GM23248 (cell line): Measurements from ENCODE around the gene GAS2L1. TPM values are rescaled to one million over a fixed set of nuclear protein-coding genes. Genes with fewer than 3 reads are reported as not detected.

Experiments
- DNase-seq: peaks from one replicate; pipeline ENCODE4 v3.0.0-alpha.2; 2015
- H2AFZ ChIP-seq: fragments of 200-600 bp; sonication (generic); 2 replicates; pipeline ENCODE4 v1.6.1; 2016; ENCODE audit warnings: antibody characterized with exemption
- H3F3A ChIP-seq: fragments of 200-600 bp; sonication (generic); 2 replicates; pipeline ENCODE4 v1.6.1; 2016; ENCODE audit warnings: mild to moderate bottlenecking, antibody characterized with exemption, mixed run types; ENCODE audit not compliant: insufficient read depth
- H3K27ac ChIP-seq: fragments of 200-600 bp; sonication (generic); 2 replicates; pipeline ENCODE4 v1.5.1; 2016; ENCODE audit warnings: mild to moderate bottlenecking
- H3K27me3 ChIP-seq: fragments of 200-600 bp; sonication (generic); replicated peaks from 2 replicates; pipeline ENCODE4 v1.6.1; 2016; ENCODE audit warnings: mild to moderate bottlenecking; ENCODE audit not compliant: insufficient read depth
- H3K36me3 ChIP-seq: fragments of 200-600 bp; sonication (generic); 2 replicates; pipeline ENCODE4 v1.6.1; 2016; ENCODE audit warnings: low read depth, mild to moderate bottlenecking
- H3K4me1 ChIP-seq: fragments of 200-600 bp; sonication (generic); 2 replicates; pipeline ENCODE4 v1.6.1; 2016; ENCODE audit warnings: mild to moderate bottlenecking; ENCODE audit not compliant: insufficient read depth
- H3K4me2 ChIP-seq: fragments of 200-600 bp; sonication (generic); one replicate; pipeline ENCODE4 v1.6.1; 2016; ENCODE audit warnings: mild to moderate bottlenecking; ENCODE audit not compliant: unreplicated experiment
- H3K4me3 ChIP-seq: fragments of 200-600 bp; sonication (generic); 2 replicates; pipeline ENCODE4 v1.5.1; 2016; ENCODE audit warnings: mild to moderate bottlenecking
- H3K79me2 ChIP-seq: fragments of 200-600 bp; sonication (generic); 2 replicates; pipeline ENCODE4 v1.6.1; 2016; ENCODE audit warnings: mild to moderate bottlenecking; ENCODE audit not compliant: insufficient read depth
- H3K9ac ChIP-seq: fragments of 200-600 bp; sonication (generic); 2 replicates; pipeline ENCODE4 v1.6.1; 2016; ENCODE audit warnings: mild to moderate bottlenecking
- H3K9me2 ChIP-seq: fragments of 200-600 bp; sonication (generic); 2 replicates; pipeline ENCODE4 v1.6.1; 2016; ENCODE audit warnings: mixed run types, mild to moderate bottlenecking, moderate library complexity; ENCODE audit not compliant: insufficient read depth
- H3K9me3 ChIP-seq: fragments of 200-600 bp; sonication (generic); one replicate; pipeline ENCODE4 v1.6.1; 2017; ENCODE audit warnings: low read depth
- H4K20me1 ChIP-seq: fragments of 200-600 bp; sonication (generic); 2 replicates; pipeline ENCODE4 v1.6.0; 2016; ENCODE audit not compliant: insufficient read depth
- EZH2 ChIP-seq: fragments of 200-600 bp; sonication (generic); IDR thresholded peaks from 2 replicates; pipeline ENCODE4 v1.6.1; 2018; ENCODE audit warnings: antibody characterized with exemption, mild to moderate bottlenecking; ENCODE audit not compliant: insufficient read depth, poor library complexity, severe bottlenecking
- EZH2phosphoT487 ChIP-seq: fragments of 200-600 bp; sonication (generic); IDR thresholded peaks from 2 replicates; pipeline ENCODE4 v1.6.1; 2018; ENCODE audit warnings: antibody characterized with exemption, moderate library complexity, mild to moderate bottlenecking, low read depth; ENCODE audit not compliant: insufficient read depth
- WGBS, 2 experiments: methylation state at CpG; one replicate each; pipeline ENCODE4 v1.1.6; 2015 to 2017; ENCODE audit warnings: low lambda C conversion rate in 2 of 2, low coverage in 1 of 2; ENCODE audit errors: missing lambda C conversion rate in 2 of 2; 5-methylcytosine and 5-hydroxymethylcytosine counted together
- in situ Hi-C: fragments of 300-500 bp; cut with MboI; formaldehyde crosslinking; loops from 2 replicates; pipeline ENCODE4 v1.15.0; 2020
- polyA plus RNA-seq: library from polyadenylated mRNA; unstranded; fragments of >200 nt; fragmentation: Nextera tagmentation; extraction: Ambion mirVana; gene quantifications from 2 replicates; pipeline ENCODE4 v1.2.1, GENCODE V29; 2016
- total RNA-seq: library from RNA; depleted of rRNA; stranded (reverse); fragments of >200 nt; shearing (Covaris generic); gene quantifications from 2 replicates; pipeline ENCODE4 v1.2.3, GENCODE V29; 2014

The GAS2L1 gene
- total and polyA plus RNA-seq, 2 experiments from 2014 or later: 21.2 to 23.7 TPM

GRCh38 chr22:29260031-29260560 is 46.4 kb upstream of the GAS2L1 start:
- DNase-seq: no peak
- Histone ChIP-seq H3K4me1 (no peaks in the 10 kb centered on the region), H3K4me3 (no peak overlapping the region), H3K27me3 (no peaks in the 10 kb centered on the region), H3K27ac (no peak overlapping the region), H3K9me2 (no peaks in the 10 kb centered on the region), H3K36me3 (no peaks in the 10 kb centered on the region), H2AFZ (no peak overlapping the region), H3F3A (no peaks in the 10 kb centered on the region), H3K9me3 (no peaks in the 10 kb centered on the region), H3K4me2 (no peak overlapping the region), H4K20me1 (no peaks in the 10 kb centered on the region), H3K79me2 (no peaks in the 10 kb centered on the region), H3K9ac (no peak overlapping the region)
- WGBS, 2 experiments: 87 to 89% methylated on average over 12 to 13 of the region's 13 CpGs
- in situ Hi-C loops: no loop called here
- no peak for TF ChIP-seq EZH2phosphoT487
- TF ChIP-seq EZH2: no peak

GRCh38 chr22:29260601-29261315 is 45.7 kb upstream of the GAS2L1 start:
- Histone ChIP-seq H2AFZ (no peak overlapping the region), H3K9me2 (no peaks in the 10 kb centered on the region), H3K4me1 (no peaks in the 10 kb centered on the region), H3K9me3 (no peaks in the 10 kb centered on the region), H3K4me3 (no peak overlapping the region), H3K27me3 (no peaks in the 10 kb centered on the region), H3F3A (no peaks in the 10 kb centered on the region), H4K20me1 (no peaks in the 10 kb centered on the region), H3K36me3 (no peaks in the 10 kb centered on the region), H3K9ac (no peak overlapping the region), H3K79me2 (no peaks in the 10 kb centered on the region), H3K27ac (no peak overlapping the region), H3K4me2 (no peak overlapping the region)
- no peak for TF ChIP-seq EZH2phosphoT487
- no peak for TF ChIP-seq EZH2
- 81 to 83% methylated on average over 17 of the region's 17 CpGs for WGBS, 2 experiments
- in situ Hi-C loops: no loop called here
- peak; percentile 7 for DNase-seq

- Histone ChIP-seq H2AFZ (no peak overlapping the region), H3K9me2 (no peaks in the 10 kb centered on the region), H4K20me1 (no peaks in the 10 kb centered on the region), H3K27me3 (no peaks in the 10 kb centered on the region), H3K9ac (no peak overlapping the region), H3K4me3 (no peak overlapping the region), H3K9me3 (no peaks in the 10 kb centered on the region), H3K4me2 (no peak overlapping the region), H3F3A (no peaks in the 10 kb centered on the region), H3K4me1 (0 out of 2 replicates have a peak, but pooled peaks cover 10% of the 10 kb centered on the region), H3K27ac (no peak overlapping the region), H3K36me3 (no peaks in the 10 kb centered on the region), H3K79me2 (peaks cover 24% of the 10 kb centered on the region)
- 76 to 89% methylated on average over 12 to 13 of the region's 14 CpGs for WGBS, 2 experiments
- in situ Hi-C loops: no loop called here
- DNase-seq: no peak
- TF ChIP-seq EZH2: no peak
- no peak for TF ChIP-seq EZH2phosphoT487
These were observed 42.6 kb upstream of the GAS2L1 start for GRCh38 chr22:29263791-29264276.

DNA sequence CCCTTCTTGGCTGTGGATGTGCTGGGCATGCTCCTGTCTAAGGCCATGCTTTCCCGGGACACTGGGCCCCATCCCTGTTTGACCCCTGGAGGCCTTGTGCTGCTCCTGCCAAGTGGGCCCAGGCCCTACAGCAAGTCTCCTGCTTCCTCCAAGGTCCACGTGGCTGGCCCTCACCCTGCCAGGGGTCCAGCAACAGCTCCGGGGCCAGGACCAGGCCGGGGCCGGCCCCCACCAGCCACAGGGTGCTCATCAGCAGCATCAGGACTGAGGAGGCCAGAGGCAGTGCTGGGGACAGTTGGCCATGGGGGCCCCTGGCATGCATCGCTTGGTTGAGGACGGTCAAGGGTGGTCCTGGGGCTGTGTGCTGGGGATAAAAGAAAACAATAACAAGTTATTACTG is 41.1 kb upstream of the GAS2L1 start:
- H3K9me2 ChIP-seq: no peaks in the 10 kb centered on the region
- no peak for DNase-seq
- no peaks in the 10 kb centered on the region for H3K9me3 ChIP-seq
- H3K4me1 ChIP-seq: peaks cover 15% of the 10 kb centered on the region
- no peak overlapping the region for H2AFZ ChIP-seq
- H3K27ac ChIP-seq: no peak overlapping the region
- peaks cover 14% of the 10 kb centered on the region; the same call in 1 of the 2 replicates for H4K20me1 ChIP-seq
- H3K27me3 ChIP-seq: no peaks in the 10 kb centered on the region
- no peaks in the 10 kb centered on the region for H3K36me3 ChIP-seq
- H3K79me2 ChIP-seq: peaks cover 39% of the 10 kb centered on the region
- WGBS, 2 experiments: 90 to 94% methylated on average over 7 of the region's 7 CpGs
- H3K9ac ChIP-seq: no peak overlapping the region
- no peak overlapping the region for H3K4me2 ChIP-seq
- no peak overlapping the region for H3K4me3 ChIP-seq
- TF ChIP-seq EZH2 (no peak), EZH2phosphoT487 (no peak)
- peaks cover 6% of the 10 kb centered on the region; the same call in 1 of the 2 replicates for H3F3A ChIP-seq
- in situ Hi-C loops: no loop called here
